C4-2B (cell line): Measurements from ENCODE around the gene SHB.
A peak's percentile ranks its signal among the peaks of the same experiment; 100 is the strongest.

Experiments
- H3K27ac ChIP-seq: fragments of 450-650 bp; 2 replicates; pipeline ENCODE4 v1.5.1; 2017
- CTCF ChIP-seq: fragments of 450-650 bp; conservative IDR thresholded peaks from 2 replicates; pipeline ENCODE4 v1.5.1; 2017; ENCODE audit warnings: mild to moderate bottlenecking
- ZFX ChIP-seq: fragments of 450-650 bp; IDR thresholded peaks from 2 replicates; pipeline ENCODE4 v1.6.1; 2017

The SHB gene

GRCh38 chr9:38023661-38024035, 45.4 kb downstream of the SHB start:
- no peak for TF ChIP-seq ZFX
- TF ChIP-seq CTCF: no peak
- H3K27ac ChIP-seq: peak overlapping the region; percentile 91

GRCh38 chr9:38022995-38023394, 46.0 kb downstream of the SHB start:
- no peak for TF ChIP-seq ZFX
- TF ChIP-seq CTCF: no peak
- H3K27ac ChIP-seq: peak overlapping the region; percentile 91

GRCh38 chr9:38022203-38022895, 46.7 kb downstream of the SHB start:
- TF ChIP-seq ZFX: no peak
- TF ChIP-seq CTCF: no peak

GRCh38 chr9:38020151-38021076, 48.6 kb downstream of the SHB start:
- TF ChIP-seq ZFX (no peak), CTCF (no peak)
- peak overlapping the region; percentile 91 for H3K27ac ChIP-seq

More at GRCh38 chr9:38022203-38022895, 46.7 kb downstream of the SHB start:
- peak overlapping the region; percentile 91 for H3K27ac ChIP-seq

GRCh38 chr9:38019731-38020130, 49.3 kb downstream of the SHB start:
- H3K27ac ChIP-seq: peak overlapping the region; percentile 91
- TF ChIP-seq ZFX: no peak
- TF ChIP-seq CTCF: no peak

- TF ChIP-seq CTCF (no peak), ZFX (no peak; the same call in 1 of the 2 replicates)
- peak overlapping the region; percentile 91 for H3K27ac ChIP-seq
Observed at GRCh38 chr9:38018958-38019602, 49.9 kb downstream of the SHB start.
